Ascending aorta (tissue), 2 donors: ENCODE measurements around the gene TRAPPC6A. TPM values are rescaled to one million over a fixed set of nuclear protein-coding genes. Genes with fewer than 3 reads are reported as not detected.

ENCODE experiments used
- DNase-seq, 2 donors: peaks; one replicate each; pipeline ENCODE4 v3.0.0-alpha.2; 2019; ENCODE audit warnings: low spot score in 2 of 2
- H3K27ac ChIP-seq, 2 donors: fragments of 200-600 bp; sonication (generic); one replicate each; pipeline ENCODE4 v1.5.1; 2016 to 2017; ENCODE audit warnings: mild to moderate bottlenecking in 1 of 2
- H3K27me3 ChIP-seq: fragments of 200-600 bp; sonication (generic); one replicate; pipeline ENCODE4 v1.5.1; 2017
- H3K36me3 ChIP-seq, 2 donors: fragments of 200-600 bp; sonication (generic); one replicate each; pipeline ENCODE4 v1.5.1; 2016
- H3K4me1 ChIP-seq, 2 donors: fragments of 200-600 bp; sonication (generic); one replicate each; pipeline ENCODE4 v1.5.1; 2016 to 2017; ENCODE audit warnings: mild to moderate bottlenecking in 1 of 2
- H3K4me3 ChIP-seq, 2 donors: fragments of 200-600 bp; sonication (generic); one replicate each; pipeline ENCODE4 v1.5.1; 2016 to 2017; ENCODE audit warnings: mild to moderate bottlenecking in 1 of 2
- H3K9me3 ChIP-seq, 2 donors: fragments of 200-600 bp; sonication (generic); one replicate each; pipeline ENCODE4 v1.5.1; 2016
- intact Hi-C: fragments of 100-400 bp; cut with DNase I; formaldehyde crosslinking; loops from one replicate; pipeline ENCODE4 v1.15.1; 2023
- total RNA-seq: library from RNA; depleted of rRNA; stranded (reverse); fragments of >200 nt; gene quantifications from one replicate; pipeline ENCODE4 v1.1.0, GENCODE V29; 2016
- TF ChIP-seq, protein P1 (sequence below), 3 experiments: fragments of 200-600 bp in 2 of 3; fragments of 450-650 bp in 1 of 3; sonication (generic) in 2 of 3; IDR thresholded peaks; one replicate each; pipeline ENCODE4 v1.5.1; 2016 to 2019; ENCODE audit warnings: antibody characterized with exemption in 3 of 3, mild to moderate bottlenecking in 1 of 3, moderate library complexity in 1 of 3

Gene TRAPPC6A
- total RNA-seq, 1 donor from 2014 or later = 18.3 TPM

DNA sequence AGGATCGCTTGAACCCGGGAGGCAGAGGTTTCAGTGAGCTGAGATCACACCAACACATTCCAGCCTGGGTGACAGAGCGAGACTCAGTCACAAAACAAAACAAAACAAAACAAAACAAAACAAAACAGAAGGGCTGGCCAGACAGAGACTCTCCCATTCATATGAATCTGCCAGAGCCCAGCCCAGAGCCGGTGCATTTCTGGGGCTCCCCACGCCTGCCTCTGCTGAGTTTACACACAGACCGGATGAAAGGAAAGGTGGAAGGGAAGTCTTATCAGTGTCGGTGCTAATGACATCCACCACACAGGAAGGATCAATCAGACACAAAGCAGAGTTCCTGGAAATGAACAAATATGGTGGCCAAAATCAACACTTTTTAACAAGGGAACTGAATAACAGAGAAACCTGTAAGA, 6.8 kb downstream of the TRAPPC6A start:
- Histone ChIP-seq H3K27me3 (no peaks in the 10 kb centered on the region), H3K4me3 (no peak overlapping the region), H3K36me3 (no peaks in the 10 kb centered on the region), H3K9me3 (no peaks in the 10 kb centered on the region), H3K27ac (no peak overlapping the region), H3K4me1 (no peaks in the 10 kb centered on the region)
- intact Hi-C loops = no loop called here
- TF ChIP-seq, protein P1, sequence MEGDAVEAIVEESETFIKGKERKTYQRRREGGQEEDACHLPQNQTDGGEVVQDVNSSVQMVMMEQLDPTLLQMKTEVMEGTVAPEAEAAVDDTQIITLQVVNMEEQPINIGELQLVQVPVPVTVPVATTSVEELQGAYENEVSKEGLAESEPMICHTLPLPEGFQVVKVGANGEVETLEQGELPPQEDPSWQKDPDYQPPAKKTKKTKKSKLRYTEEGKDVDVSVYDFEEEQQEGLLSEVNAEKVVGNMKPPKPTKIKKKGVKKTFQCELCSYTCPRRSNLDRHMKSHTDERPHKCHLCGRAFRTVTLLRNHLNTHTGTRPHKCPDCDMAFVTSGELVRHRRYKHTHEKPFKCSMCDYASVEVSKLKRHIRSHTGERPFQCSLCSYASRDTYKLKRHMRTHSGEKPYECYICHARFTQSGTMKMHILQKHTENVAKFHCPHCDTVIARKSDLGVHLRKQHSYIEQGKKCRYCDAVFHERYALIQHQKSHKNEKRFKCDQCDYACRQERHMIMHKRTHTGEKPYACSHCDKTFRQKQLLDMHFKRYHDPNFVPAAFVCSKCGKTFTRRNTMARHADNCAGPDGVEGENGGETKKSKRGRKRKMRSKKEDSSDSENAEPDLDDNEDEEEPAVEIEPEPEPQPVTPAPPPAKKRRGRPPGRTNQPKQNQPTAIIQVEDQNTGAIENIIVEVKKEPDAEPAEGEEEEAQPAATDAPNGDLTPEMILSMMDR (IDR thresholded peaks at IDR 0.05) = no peak
- DNase-seq = no peak

DNA sequence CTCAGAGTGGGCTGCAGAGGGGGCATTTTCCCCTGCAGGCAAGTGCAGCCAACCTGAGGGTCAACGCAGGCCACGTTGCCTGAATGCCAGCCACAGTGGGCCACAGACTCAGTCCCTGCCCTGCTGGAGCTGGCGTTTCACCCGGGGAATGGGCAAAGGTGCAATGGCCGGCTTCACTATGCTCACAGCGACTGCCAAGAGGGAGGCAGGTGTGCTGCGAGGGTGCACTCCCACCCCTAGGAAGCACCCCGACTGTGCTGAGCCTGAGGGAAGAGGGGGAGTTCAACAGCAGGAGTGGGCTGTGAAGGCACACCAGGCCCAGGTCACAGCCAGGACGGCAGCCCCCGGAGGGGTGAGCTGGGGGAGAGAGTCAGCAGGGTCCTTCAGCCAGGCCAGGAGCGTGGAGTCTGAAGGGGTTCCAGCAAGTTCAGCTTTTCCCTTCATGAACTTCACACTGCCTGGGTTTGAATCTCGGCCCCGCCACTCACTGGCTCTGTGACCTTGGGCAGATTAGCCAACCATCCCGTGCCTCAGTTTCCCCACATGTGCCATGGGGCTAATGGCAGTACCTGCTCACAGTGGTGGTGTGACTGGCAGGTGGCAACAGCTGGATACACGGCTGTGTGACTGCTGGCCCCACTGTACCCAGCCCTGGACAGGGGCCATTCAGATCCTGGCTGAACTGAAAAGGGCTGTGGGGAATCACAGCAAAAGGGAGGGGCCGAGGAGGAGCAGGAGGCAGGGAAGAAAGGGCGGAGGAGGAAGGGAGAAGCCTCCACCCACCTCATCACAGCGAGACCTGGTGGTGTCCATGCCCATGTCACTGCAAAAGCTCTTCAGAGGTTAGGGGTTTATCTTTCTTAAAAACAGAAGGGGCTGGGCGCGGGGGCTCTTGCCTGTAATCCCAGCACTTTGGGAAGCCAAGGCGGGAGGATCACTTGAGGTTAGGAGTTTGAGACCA, 7.6 kb downstream of the TRAPPC6A start:
- H3K27ac ChIP-seq = no peak overlapping the region
- no peaks in the 10 kb centered on the region for H3K36me3 ChIP-seq
- H3K9me3 ChIP-seq = no peaks in the 10 kb centered on the region
- H3K27me3 ChIP-seq = no peaks in the 10 kb centered on the region
- no peak for DNase-seq
- TF ChIP-seq, protein P1 (IDR thresholded peaks at IDR 0.05) = no peak
- no peaks in the 10 kb centered on the region for H3K4me1 ChIP-seq
- intact Hi-C loops = no loop called here
- no peak overlapping the region for H3K4me3 ChIP-seq

GRCh38 chr19:45169602-45170001, 8.4 kb downstream of the TRAPPC6A start:
- intact Hi-C loops = no loop called here
- H3K9me3 ChIP-seq = no peaks in the 10 kb centered on the region
- no peaks in the 10 kb centered on the region for H3K36me3 ChIP-seq
- H3K27ac ChIP-seq = no peak overlapping the region
- H3K4me3 ChIP-seq = no peak overlapping the region
- no peaks in the 10 kb centered on the region for H3K27me3 ChIP-seq
- H3K4me1 ChIP-seq = no peaks in the 10 kb centered on the region
- no peak for DNase-seq
- TF ChIP-seq, protein P1 (IDR thresholded peaks at IDR 0.05) = no peak

DNA sequence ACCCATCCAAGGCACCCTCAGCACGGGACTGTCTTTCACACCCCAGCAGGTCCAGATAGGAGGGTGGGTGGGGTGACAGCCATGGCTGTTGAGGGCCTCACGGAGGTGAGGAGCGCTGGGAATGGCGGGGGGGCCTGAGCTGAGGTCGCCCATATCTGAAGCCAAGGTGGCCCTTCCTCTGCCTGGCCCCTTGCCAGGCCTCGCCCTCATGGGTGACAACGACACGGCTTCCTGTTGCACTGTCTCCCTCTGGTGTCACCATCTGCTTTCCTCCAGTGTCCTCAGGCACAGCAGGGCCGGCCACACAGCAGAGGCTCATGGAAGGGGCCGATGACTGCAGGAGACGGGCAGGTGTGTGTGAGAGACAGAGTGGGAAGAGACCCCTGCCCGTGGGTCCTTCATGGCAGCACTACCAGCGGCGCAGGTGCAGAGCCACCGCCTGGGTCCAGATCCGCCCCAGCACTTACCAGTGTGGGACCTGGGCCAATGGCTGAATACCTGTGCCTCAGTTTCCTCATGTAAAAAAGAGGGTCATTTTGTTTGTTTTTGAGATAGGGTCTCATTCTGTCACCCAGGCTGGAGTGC, 9.2 kb downstream of the TRAPPC6A start:
- intact Hi-C loops = no loop called here
- Histone ChIP-seq H3K36me3 (no peaks in the 10 kb centered on the region), H3K27me3 (no peaks in the 10 kb centered on the region), H3K4me1 (no peaks in the 10 kb centered on the region), H3K27ac (no peak overlapping the region), H3K4me3 (no peak overlapping the region), H3K9me3 (no peaks in the 10 kb centered on the region)
- TF ChIP-seq, protein P1 (IDR thresholded peaks at IDR 0.05) = no peak
- no peak for DNase-seq

DNA sequence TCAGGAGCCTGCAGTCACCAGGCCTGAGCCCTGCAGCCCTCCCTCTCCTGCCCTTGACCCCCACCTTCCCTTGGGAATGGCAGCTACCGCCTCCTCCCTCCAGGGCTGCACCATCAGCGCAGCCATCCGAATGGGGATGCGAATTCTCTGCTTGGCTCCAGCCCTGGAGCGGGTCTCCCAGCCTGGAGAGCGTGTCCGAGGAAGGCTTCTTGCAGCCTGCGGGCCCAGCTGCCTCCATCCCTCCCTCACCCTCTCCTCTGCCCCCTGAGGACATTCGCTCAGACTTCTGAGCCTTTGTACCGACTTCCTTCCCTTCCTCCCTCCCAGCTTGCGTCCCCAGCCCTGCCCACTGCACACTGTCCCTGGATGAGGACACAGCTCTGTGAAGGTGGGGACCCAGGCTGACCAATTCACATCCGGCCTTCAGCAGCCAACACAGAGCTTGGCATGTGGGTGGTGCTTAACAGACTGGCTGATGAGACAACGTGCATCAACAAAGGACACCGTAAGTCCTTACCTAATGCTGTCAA, 11.2 kb downstream of the TRAPPC6A start:
- Histone ChIP-seq H3K9me3 (no peaks in the 10 kb centered on the region), H3K36me3 (no peaks in the 10 kb centered on the region), H3K27me3 (peaks cover 6% of the 10 kb centered on the region), H3K27ac (no peak overlapping the region), H3K4me1 (no peaks in the 10 kb centered on the region), H3K4me3 (no peak overlapping the region)
- intact Hi-C loops = no loop called here
- DNase-seq = no peak
- TF ChIP-seq, protein P1 (IDR thresholded peaks at IDR 0.05) = no peak
